H9 (cell line): ENCODE data around the gene CGA. TPM values are rescaled to one million over a fixed set of nuclear protein-coding genes. Genes with fewer than 3 reads are reported as not detected.

Experiments used
- DNase-seq: peaks from one replicate; pipeline ENCODE4 v3.0.0-alpha.2; 2017
- H2AFZ ChIP-seq: one replicate; pipeline ENCODE4 v1.6.1; 2013; ENCODE audit warnings: mild to moderate bottlenecking, low read length, control low read depth, moderate library complexity
- H2AK5ac ChIP-seq: 2 replicates; pipeline ENCODE4 v1.6.1; 2013; ENCODE audit warnings: low read length, control low read depth, mixed read lengths; ENCODE audit not compliant: insufficient read length
- H2BK120ac ChIP-seq: one replicate; pipeline ENCODE4 v1.6.1; 2013; ENCODE audit warnings: low read depth, mild to moderate bottlenecking, low read length, control low read depth, inconsistent platforms; ENCODE audit not compliant: poor library complexity, severe bottlenecking
- H2BK12ac ChIP-seq: 2 replicates; pipeline ENCODE4 v1.6.1; 2013; ENCODE audit warnings: low read length, control low read depth, mixed read lengths, low read depth; ENCODE audit not compliant: insufficient read length
- H2BK15ac ChIP-seq: 2 replicates; pipeline ENCODE4 v1.6.1; 2013; ENCODE audit warnings: low read depth, low read length, control low read depth
- H2BK20ac ChIP-seq: one replicate; pipeline ENCODE4 v1.6.1; 2013; ENCODE audit warnings: low read depth, mild to moderate bottlenecking, low read length, control low read depth, inconsistent platforms; ENCODE audit not compliant: poor library complexity, severe bottlenecking
- H2BK5ac ChIP-seq: 2 replicates; pipeline ENCODE4 v1.6.1; 2013; ENCODE audit warnings: low read length, control low read depth, mixed read lengths; ENCODE audit not compliant: insufficient read length
- H3K14ac ChIP-seq: 2 replicates; pipeline ENCODE4 v1.6.1; 2013; ENCODE audit warnings: low read length, control low read depth; ENCODE audit not compliant: insufficient read depth
- H3K18ac ChIP-seq: 2 replicates; pipeline ENCODE4 v1.6.1; 2013; ENCODE audit warnings: low read depth, mild to moderate bottlenecking, mixed read lengths, low read length, control low read depth; ENCODE audit not compliant: insufficient read length
- H3K23ac ChIP-seq: 2 replicates; pipeline ENCODE4 v1.6.1; 2013; ENCODE audit warnings: low read length, control low read depth, mixed read lengths, low read depth; ENCODE audit not compliant: insufficient read length
- H3K23me2 ChIP-seq: 2 replicates; pipeline ENCODE4 v1.6.1; 2013; ENCODE audit warnings: low read depth, mild to moderate bottlenecking, mixed read lengths, low read length, control low read depth; ENCODE audit not compliant: insufficient read length, poor library complexity, severe bottlenecking
- H3K27ac ChIP-seq: 2 replicates; pipeline ENCODE4 v1.5.1; 2013; ENCODE audit warnings: low read length, control low read depth, mixed read lengths, low read depth; ENCODE audit not compliant: insufficient read length
- H3K27me3 ChIP-seq: 2 replicates; pipeline ENCODE4 v1.6.1; 2013; ENCODE audit warnings: low read length, control low read depth, inconsistent platforms; ENCODE audit not compliant: insufficient read depth
- H3K4ac ChIP-seq: 2 replicates; pipeline ENCODE4 v1.6.1; 2013; ENCODE audit warnings: low read depth, mild to moderate bottlenecking, control low read depth, inconsistent platforms, low read length, moderate library complexity
- H3K4me1 ChIP-seq: 2 replicates; pipeline ENCODE4 v1.6.1; 2013; ENCODE audit warnings: low read length, control low read depth, inconsistent platforms; ENCODE audit not compliant: insufficient read depth
- H3K4me2 ChIP-seq: 2 replicates; pipeline ENCODE4 v1.6.1; 2013; ENCODE audit warnings: low read length, control low read depth, mixed read lengths; ENCODE audit not compliant: insufficient read length, insufficient read depth
- H3K56ac ChIP-seq: 2 replicates; pipeline ENCODE4 v1.6.1; 2013; ENCODE audit warnings: low read depth, mild to moderate bottlenecking, mixed read lengths, low read length, control low read depth; ENCODE audit not compliant: insufficient read length
- H3K79me1 ChIP-seq: 2 replicates; pipeline ENCODE4 v1.6.1; 2013; ENCODE audit warnings: low read depth, mild to moderate bottlenecking, moderate library complexity, low read length, control low read depth, inconsistent platforms; ENCODE audit not compliant: insufficient read depth, poor library complexity, severe bottlenecking
- H3K79me2 ChIP-seq: 2 replicates; pipeline ENCODE4 v1.6.1; 2013; ENCODE audit warnings: low read length, control low read depth, inconsistent platforms; ENCODE audit not compliant: insufficient read depth
- H3K9ac ChIP-seq: 2 replicates; pipeline ENCODE4 v1.6.1; 2013; ENCODE audit warnings: low read length, control low read depth, mixed read lengths; ENCODE audit not compliant: insufficient read length; ENCODE audit errors: extremely low read depth
- H3K9me3 ChIP-seq: one replicate; pipeline ENCODE4 v1.6.1; 2013; ENCODE audit warnings: low read depth, low read length, inconsistent platforms; ENCODE audit not compliant: control insufficient read depth
- H3T11ph ChIP-seq: one replicate; pipeline ENCODE4 v1.6.1; 2013; ENCODE audit warnings: mild to moderate bottlenecking, low read length, control low read depth, inconsistent platforms
- H4K20me1 ChIP-seq: one replicate; pipeline ENCODE4 v1.6.1; 2013; ENCODE audit not compliant: control insufficient read depth, insufficient read length, insufficient read depth
- H4K5ac ChIP-seq: 2 replicates; pipeline ENCODE4 v1.6.1; 2013; ENCODE audit warnings: low read depth, mild to moderate bottlenecking, mixed read lengths, low read length, control low read depth; ENCODE audit not compliant: insufficient read length
- H4K8ac ChIP-seq: replicated peaks from 2 replicates; pipeline ENCODE4 v1.6.1; 2013; ENCODE audit warnings: low read length, control low read depth, mixed read lengths, low read depth; ENCODE audit not compliant: insufficient read length
- H4K91ac ChIP-seq: 2 replicates; pipeline ENCODE4 v1.6.1; 2013; ENCODE audit warnings: low read depth, mild to moderate bottlenecking, moderate library complexity, mixed read lengths, low read length, control low read depth; ENCODE audit not compliant: insufficient read length
- H3K27ac Mint-ChIP-seq, 3 experiments: 2 replicates in 2 of 3; 3 replicates in 1 of 3; pipeline ENCODE4 v1.8.0; 2020 to 2021; ENCODE audit warnings: mixed read lengths in 3 of 3, mild to moderate bottlenecking in 1 of 3, moderate library complexity in 1 of 3
- H3K27me3 Mint-ChIP-seq: 2 replicates; pipeline ENCODE4 v1.8.0; 2021; ENCODE audit warnings: low read depth, mild to moderate bottlenecking, moderate library complexity, mixed read lengths
- H3K36me3 Mint-ChIP-seq, 3 experiments: 2 replicates in 2 of 3; 3 replicates in 1 of 3; pipeline ENCODE4 v1.8.0; 2020 to 2021; ENCODE audit warnings: low read depth in 3 of 3, mixed read lengths in 3 of 3; ENCODE audit not compliant: insufficient read depth in 1 of 3
- H3K4me1 Mint-ChIP-seq, 2 experiments: 2 replicates each; pipeline ENCODE4 v1.8.0; 2020; ENCODE audit warnings: mixed read lengths in 2 of 2
- H3K4me3 Mint-ChIP-seq, 2 experiments: 2 replicates in 1 of 2; 3 replicates in 1 of 2; pipeline ENCODE4 v1.8.0; 2020 to 2021; ENCODE audit warnings: mild to moderate bottlenecking in 2 of 2, mixed read lengths in 2 of 2, moderate library complexity in 1 of 2
- H3K9me3 Mint-ChIP-seq, 2 experiments: 2 replicates in 1 of 2; 3 replicates in 1 of 2; pipeline ENCODE4 v1.8.0; 2020; ENCODE audit warnings: mild to moderate bottlenecking in 2 of 2, mixed read lengths in 2 of 2, moderate library complexity in 1 of 2
- CTCF ChIP-seq: fragments of 200-600 bp; sonication (generic); conservative IDR thresholded peaks from 3 replicates; pipeline ENCODE4 v1.8.0; 2021; ENCODE audit warnings: antibody characterized with exemption, mild to moderate bottlenecking
- WGBS: extraction: QIAGEN DNeasy Blood & Tissue Kit; methylation state at CpG from one replicate; pipeline ENCODE4 v1.1.7; 2013; ENCODE audit warnings: missing lambda C conversion rate, low lambda C conversion rate, mixed read lengths; ENCODE audit not compliant: insufficient read length; ENCODE audit errors: extremely low coverage; 5-methylcytosine and 5-hydroxymethylcytosine counted together
- total RNA-seq: library from RNA; stranded (reverse); gene quantifications from 2 replicates; pipeline ENCODE4 v1.2.1, GENCODE V29; 2021

The CGA gene
- total RNA-seq, 1 experiment from 2014 or later: not detected

DNA sequence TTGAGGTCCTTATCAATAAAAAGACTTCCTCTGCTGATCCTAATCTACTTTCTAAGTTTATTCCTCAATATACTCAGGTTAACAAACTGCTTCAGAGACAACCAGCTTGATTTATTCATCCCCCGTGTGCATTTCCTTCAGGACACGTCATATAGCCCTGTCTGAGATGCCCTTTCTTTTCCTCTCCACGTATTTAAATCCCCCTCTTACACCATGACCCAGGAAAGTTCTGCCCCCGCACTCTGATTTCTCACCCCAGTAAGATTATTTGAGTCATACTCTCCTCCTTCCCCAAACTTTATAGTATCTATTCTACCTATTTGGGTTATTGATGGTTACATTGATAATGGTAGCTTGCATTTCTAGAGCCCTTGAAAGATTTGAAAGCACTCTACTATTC is 9.8 kb upstream of the CGA start:
- no peak overlapping the region for H3K27ac Mint-ChIP-seq
- Histone ChIP-seq H3K14ac (no peak overlapping the region), H4K20me1 (no peaks in the 10 kb centered on the region), H3K23me2 (no peaks in the 10 kb centered on the region), H2BK12ac (no peak overlapping the region), H2BK15ac (no peak overlapping the region), H2BK120ac (no peak overlapping the region), H3K23ac (no peak overlapping the region), H2BK20ac (no peak overlapping the region), H2BK5ac (no peak overlapping the region), H3K9me3 (no peaks in the 10 kb centered on the region), H4K5ac (no peak overlapping the region), H3K27ac (no peak overlapping the region), H3K27me3 (no peaks in the 10 kb centered on the region), H3T11ph (no peak overlapping the region), H3K56ac (no peak overlapping the region), H3K79me2 (no peaks in the 10 kb centered on the region), H4K8ac (no peak overlapping the region), H3K4ac (no peak overlapping the region), H2AK5ac (no peak overlapping the region), H3K4me1 (no peaks in the 10 kb centered on the region), H3K4me2 (no peak overlapping the region), H3K79me1 (no peaks in the 10 kb centered on the region), H3K9ac (no peak overlapping the region), H3K18ac (no peak overlapping the region), H4K91ac (no peak overlapping the region), H2AFZ (no peak overlapping the region)
- peaks cover 6% of the 10 kb centered on the region in 2 experiments for H3K4me1 Mint-ChIP-seq
- WGBS: no CpG with 5 or more reads among the region's 4 CpGs
- H3K4me3 Mint-ChIP-seq: no peak overlapping the region
- no peaks in the 10 kb centered on the region for H3K27me3 Mint-ChIP-seq
- DNase-seq: no peak
- no peaks in the 10 kb centered on the region for H3K36me3 Mint-ChIP-seq
- H3K9me3 Mint-ChIP-seq: peaks cover 0 to 1% of the 10 kb centered on the region in 2 experiments; a peak in 1 of 5 replicates
- no peak for TF ChIP-seq CTCF
